BE2C (cell line): Measurements from ENCODE around the gene SF1.

Experiments
- DNase-seq: peaks from one replicate; pipeline ENCODE4 v3.0.0-alpha.2; 2020
- H3K27me3 ChIP-seq: fragments of 250-450 bp; sonication (Bioruptor Pico); 2 replicates; pipeline ENCODE4 v1.5.1; 2020; ENCODE audit warnings: mild to moderate bottlenecking
- H3K36me3 ChIP-seq: fragments of 250-450 bp; sonication (Bioruptor Pico); 2 replicates; pipeline ENCODE4 v1.5.1; 2020; ENCODE audit warnings: mild to moderate bottlenecking
- H3K4me1 ChIP-seq: fragments of 250-450 bp; sonication (Bioruptor Pico); 2 replicates; pipeline ENCODE4 v1.5.1; 2020
- H3K4me3 ChIP-seq: 2 replicates; pipeline ENCODE4 v1.5.1; 2011; ENCODE audit warnings: low read depth, low read length
- H3K9me3 ChIP-seq: fragments of 250-450 bp; sonication (Bioruptor Pico); 2 replicates; pipeline ENCODE4 v1.5.1; 2020
- CTCF ChIP-seq: IDR thresholded peaks from 2 replicates; pipeline ENCODE4 v1.5.1; 2012; ENCODE audit warnings: mild to moderate bottlenecking, low read depth, low read length

Gene SF1

GRCh38 chr11:64715756-64716472 is 62.4 kb downstream of the SF1 start:
- Histone ChIP-seq H3K9me3 (no peaks in the 10 kb centered on the region), H3K36me3 (no peaks in the 10 kb centered on the region), H3K4me3 (no peak overlapping the region), H3K27me3 (no peaks in the 10 kb centered on the region; the same call in none of the 2 replicates), H3K4me1 (no peaks in the 10 kb centered on the region)
- no peak for TF ChIP-seq CTCF
- no peak for DNase-seq

- TF ChIP-seq CTCF = no peak
- H3K36me3 ChIP-seq = no peaks in the 10 kb centered on the region
- H3K4me3 ChIP-seq = no peak overlapping the region
- no peaks in the 10 kb centered on the region; the same call in none of the 2 replicates for H3K27me3 ChIP-seq
- H3K9me3 ChIP-seq = no peaks in the 10 kb centered on the region
- no peak for DNase-seq
- no peaks in the 10 kb centered on the region for H3K4me1 ChIP-seq
Measured at GRCh38 chr11:64715110-64715509, 63.2 kb downstream of the SF1 start.

GRCh38 chr11:64714666-64715065 is 63.7 kb downstream of the SF1 start:
- Histone ChIP-seq H3K27me3 (no peaks in the 10 kb centered on the region; the same call in none of the 2 replicates), H3K36me3 (no peaks in the 10 kb centered on the region), H3K9me3 (no peaks in the 10 kb centered on the region), H3K4me3 (no peak overlapping the region), H3K4me1 (no peaks in the 10 kb centered on the region)
- no peak for TF ChIP-seq CTCF
- DNase-seq = no peak
